Fibroblast of upper back skin (primary cell): ENCODE results near the gene SLIT3.
"Not testable (repeated sequence)": the region's sequence is repeated elsewhere in the genome, so short reads cannot be mapped to it uniquely, and the experiment has no call there.

Experiments used
- DNase-seq: peaks from one replicate; pipeline ENCODE4 v3.0.0-alpha.2; 2013

Gene SLIT3

DNA sequence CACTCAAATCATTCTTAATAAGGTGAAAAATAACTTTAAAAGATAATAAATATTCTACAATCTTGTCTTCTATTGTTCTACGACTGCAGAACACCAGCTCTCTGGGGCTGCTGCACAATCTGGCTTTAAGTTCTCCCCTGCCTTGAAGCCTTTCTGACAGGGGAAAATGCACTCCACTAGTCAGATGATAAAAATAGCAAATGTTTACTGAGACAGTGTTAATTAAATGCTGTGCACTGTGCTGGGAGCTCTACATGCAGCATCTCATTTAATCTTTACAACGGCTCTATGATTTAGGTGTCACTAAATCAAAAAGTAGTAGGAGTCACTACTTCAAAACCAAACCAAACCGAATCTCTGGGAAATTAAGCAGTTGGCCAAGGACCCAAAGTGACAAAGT, 132.7 kb downstream of the SLIT3 start:
- no peak for DNase-seq

GRCh38 chr5:169166078-169166477, 134.9 kb downstream of the SLIT3 start:
- DNase-seq: no peak

- no peak for DNase-seq
Observed at GRCh38 chr5:169165052-169165451, 135.9 kb downstream of the SLIT3 start.

DNA sequence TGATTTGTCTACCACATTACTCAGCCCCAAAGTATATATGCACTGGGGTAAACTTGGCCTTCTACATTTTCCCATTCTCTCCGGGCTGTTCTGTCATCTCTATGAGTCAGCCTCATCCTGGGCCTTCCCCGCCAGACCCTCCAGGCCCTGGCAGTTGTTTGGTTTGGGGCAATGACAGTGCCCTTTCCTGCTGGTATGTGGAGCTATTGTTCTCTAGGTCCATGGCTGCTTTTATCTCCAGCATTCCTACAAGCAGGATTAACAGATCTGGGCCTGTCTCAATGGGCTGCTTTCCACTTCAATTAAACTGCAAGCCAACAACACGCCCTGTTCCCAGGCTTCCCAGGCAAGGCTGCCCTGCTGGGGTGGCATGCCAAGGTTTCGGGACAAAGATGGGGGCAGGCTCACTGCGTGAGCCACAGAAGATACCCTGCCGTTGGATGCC, 136.4 kb downstream of the SLIT3 start:
- peak; percentile 75 for DNase-seq

DNA sequence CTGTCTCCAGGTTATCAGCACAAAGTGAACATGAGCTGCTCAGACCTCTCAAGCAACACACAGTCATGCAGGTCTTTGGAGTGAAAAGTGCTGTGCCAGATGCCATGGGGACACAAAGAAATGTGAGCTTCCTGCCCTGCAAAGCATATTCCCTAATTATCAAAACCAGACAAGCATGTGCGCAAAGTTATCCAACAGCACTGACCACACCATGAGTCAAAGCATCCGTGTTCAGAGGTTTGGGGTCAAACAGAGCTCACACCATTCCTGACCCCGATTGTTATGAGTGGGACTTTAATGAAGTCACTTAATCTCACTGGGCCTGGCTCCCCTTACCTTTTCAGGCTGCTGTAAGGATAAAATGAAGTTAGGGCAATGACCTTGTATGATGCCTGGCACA, 138.5 kb downstream of the SLIT3 start:
- peak; percentile 64 for DNase-seq

DNA sequence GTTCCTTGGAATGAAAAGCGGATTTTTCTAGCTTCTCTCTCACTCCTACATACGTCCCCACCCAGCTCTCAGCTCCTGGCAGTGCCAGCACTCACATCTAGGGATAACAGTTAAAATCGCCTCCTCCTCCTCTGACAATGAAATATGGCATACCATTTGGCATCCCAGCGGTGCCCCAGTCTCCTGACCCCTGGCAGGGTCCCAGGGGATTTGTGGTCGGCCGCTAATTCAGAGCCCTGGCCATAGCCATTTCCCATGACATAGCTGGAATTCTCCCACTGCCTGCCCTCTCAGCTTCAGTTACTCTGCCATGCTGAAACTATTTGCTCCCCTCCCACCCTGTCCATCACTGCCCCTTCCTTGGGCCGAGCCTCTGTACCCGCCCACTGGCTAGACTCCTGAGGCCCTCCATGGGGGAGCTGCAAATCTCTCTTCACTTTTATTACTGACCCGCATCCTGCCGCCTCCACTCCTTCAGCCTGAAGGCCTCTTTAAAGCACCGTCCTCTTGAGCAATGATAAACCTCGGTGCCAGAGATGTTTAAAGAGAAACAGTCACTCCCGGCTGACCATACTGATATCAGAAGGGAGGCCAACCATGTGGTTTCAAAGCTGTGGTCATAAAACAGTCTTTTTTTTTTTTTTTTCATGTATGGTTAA, 139.8 kb downstream of the SLIT3 start:
- peak; percentile 92 for DNase-seq

GRCh38 chr5:169160405-169160901, 140.5 kb downstream of the SLIT3 start:
- DNase-seq: peak; percentile 66

GRCh38 chr5:169158764-169159163, 142.2 kb downstream of the SLIT3 start:
- DNase-seq: no peak

DNA sequence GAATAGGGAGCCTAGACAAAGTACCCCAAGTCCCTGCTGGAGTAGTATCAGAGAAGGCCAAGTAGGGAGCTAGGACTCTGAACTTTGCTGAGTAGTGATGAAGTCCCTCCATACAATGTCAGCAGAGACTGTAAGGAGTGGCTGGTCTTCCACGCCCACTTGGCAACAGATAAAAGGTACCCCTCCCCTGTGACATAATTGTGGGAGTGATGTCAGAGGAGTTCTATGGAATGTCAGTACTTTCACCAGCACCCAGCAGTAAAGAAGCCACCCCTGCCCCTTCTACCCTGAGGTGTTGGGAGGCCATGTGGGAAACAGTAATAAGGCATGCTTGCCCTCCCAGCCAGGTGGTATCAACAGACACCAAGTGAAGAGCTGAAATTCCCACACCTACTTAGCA, 143.9 kb downstream of the SLIT3 start:
- DNase-seq: no peak

DNA sequence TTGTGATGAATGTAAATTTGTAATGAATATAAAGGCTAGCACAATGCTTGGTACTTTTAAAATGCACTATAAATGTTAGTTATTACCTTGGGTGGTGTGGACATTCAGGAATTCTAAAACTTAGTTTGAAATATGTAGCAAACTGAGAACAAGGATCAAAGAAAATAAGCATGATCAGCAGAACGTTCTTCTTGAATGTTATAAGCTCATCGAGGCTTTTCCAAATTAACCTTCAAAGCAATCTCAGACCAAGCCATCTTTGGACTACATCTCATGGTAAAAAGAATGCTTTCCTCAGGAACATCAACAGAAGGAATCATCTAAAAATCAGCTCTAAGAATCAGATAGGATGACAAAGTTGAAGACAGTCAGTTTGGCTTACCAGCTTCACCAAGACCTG, 146.3 kb downstream of the SLIT3 start:
- DNase-seq: no peak

GRCh38 chr5:169153405-169153804, 147.5 kb downstream of the SLIT3 start:
- DNase-seq: no peak

- no peak for DNase-seq
Observed at GRCh38 chr5:169152946-169153345, 148.0 kb downstream of the SLIT3 start.

DNA sequence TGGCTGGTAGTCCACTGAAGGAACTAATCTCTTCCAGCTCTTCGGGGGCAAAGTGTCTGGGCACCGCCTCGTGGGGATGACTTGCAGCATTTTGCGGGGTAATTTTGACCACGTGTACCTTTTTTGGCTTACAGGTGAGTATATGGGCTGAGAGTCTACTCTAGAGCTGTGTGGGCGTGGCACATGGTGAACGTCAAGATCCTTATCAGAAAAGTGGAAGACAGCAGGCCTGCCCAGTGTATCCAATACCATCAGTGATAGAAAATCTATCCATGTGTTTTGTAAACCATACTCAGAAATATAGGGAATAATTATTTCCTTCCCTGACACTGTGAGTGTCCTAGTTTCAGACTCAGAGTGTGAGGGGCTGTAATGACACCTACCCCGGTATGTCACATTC, 148.5 kb downstream of the SLIT3 start:
- DNase-seq: no peak

GRCh38 chr5:169151051-169151805, 149.7 kb downstream of the SLIT3 start:
- DNase-seq: no peak

GRCh38 chr5:169150108-169150507, 150.8 kb downstream of the SLIT3 start:
- no peak for DNase-seq

DNA sequence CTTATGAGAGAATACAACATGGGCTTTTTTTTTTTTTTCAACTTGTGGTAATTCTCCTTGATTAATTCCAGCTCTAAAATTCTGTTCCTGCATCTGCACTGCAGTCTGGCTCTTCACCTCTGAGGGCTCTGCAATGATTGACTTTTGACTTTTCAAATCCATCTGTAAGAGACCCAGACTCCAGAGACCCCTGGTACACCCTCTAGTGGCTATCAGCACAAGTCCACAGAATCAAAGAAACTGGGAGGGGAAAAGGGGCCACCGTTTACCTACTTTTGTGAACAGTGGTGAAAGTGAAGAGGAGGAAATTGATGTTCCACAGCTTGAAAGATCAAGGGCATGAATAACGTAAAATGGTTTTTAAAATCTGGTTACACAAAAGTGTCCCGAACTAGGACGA, 151.6 kb downstream of the SLIT3 start:
- no peak for DNase-seq

GRCh38 chr5:169148138-169148740, 152.7 kb downstream of the SLIT3 start:
- no peak for DNase-seq

- DNase-seq: no peak
Observed at GRCh38 chr5:169147534-169147933, 153.4 kb downstream of the SLIT3 start.

DNA sequence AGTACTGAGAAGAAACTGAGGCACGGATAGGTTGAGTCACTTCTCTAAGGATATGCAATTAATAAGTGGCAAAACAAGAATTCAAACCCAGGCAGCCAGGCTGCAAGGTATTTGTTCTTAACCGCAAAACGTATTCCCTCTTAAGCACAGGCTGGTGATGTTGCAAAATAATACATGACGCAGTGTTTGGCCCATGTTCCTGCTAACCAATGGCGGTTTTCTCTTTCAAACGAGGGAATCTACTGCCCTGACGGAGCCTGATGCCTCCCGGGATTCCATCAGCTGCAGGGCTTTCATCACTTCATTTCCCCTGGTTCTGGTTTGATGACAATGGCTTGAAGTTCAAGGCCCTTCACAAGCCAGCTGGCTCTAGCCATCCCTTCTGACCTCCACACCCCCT, 154.8 kb downstream of the SLIT3 start:
- peak; percentile 34 for DNase-seq

GRCh38 chr5:169142264-169142970, 158.5 kb downstream of the SLIT3 start:
- DNase-seq: no peak

DNA sequence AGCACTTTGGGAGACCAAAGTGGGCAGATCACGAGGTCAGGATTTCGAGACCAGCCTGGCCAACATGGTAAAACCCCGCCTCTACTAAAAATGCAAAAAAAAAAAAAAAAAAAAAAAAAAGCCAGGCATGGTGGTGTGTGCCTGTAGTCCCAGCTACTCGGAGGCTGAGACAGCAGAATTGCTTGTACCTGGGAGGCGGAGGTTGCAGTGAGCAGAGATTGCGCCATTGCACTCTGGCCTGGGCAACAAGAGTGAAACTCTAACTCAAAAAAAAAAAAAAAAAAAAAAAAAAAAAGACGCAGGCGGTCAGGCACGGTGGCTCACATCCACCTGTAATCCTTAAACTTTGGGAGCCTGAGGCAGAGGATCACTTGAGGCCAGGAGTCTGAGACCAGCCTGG, 160.7 kb downstream of the SLIT3 start:
- DNase-seq: not testable (repeated sequence)

GRCh38 chr5:169139480-169140050, 161.4 kb downstream of the SLIT3 start:
- DNase-seq: peak; percentile 38

GRCh38 chr5:169133531-169133930, 167.4 kb downstream of the SLIT3 start:
- no peak for DNase-seq
